Measurements from ENCODE around the gene ACTN4. TPM values are rescaled to one million over a fixed set of nuclear protein-coding genes. Genes with fewer than 3 reads are reported as not detected.

The ACTN4 gene
- total and polyA plus RNA-seq, 2 experiments from 2014 or later = 68.9 to 427 TPM

DNA sequence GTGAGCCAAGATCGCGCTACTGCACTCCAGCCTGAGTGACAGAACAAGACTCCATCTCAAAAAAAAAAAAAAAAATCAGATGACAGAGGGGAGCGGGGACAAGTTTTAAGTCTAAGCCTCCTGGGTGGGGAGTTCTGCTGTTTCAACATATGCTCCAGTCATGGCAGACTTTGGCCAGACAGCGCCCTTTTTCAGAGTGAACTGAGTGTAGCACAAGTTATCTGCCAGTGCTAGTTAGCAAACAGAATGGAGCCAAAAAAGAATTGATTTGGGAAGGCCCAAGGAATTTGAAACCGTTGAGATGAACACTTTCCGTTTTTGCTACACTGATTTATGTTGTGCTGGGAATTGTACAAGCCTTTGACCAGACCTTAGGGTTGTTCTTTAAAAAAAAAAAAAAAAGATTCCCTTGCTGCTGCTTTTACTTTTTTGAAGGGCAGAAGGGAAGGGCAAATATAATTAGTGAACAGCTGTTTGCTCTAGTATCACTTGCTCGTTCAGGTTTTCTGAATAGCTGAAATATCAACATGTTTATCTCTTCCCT, 5.7 kb downstream of the ACTN4 start:
- peaks cover 100% of the 10 kb centered on the region for H3K79me2 ChIP-seq (replicated peaks; ENCODE audit: insufficient read depth)
- Mint-ChIP-seq H3K36me3 (ENCODE audit: low read depth) (peaks cover 34% of the 10 kb centered on the region), H3K27ac (peak overlapping the region; percentile 79), H3K4me1 (peaks cover 88% of the 10 kb centered on the region), H3K4me3 (peak overlapping the region; percentile 47; the same call in 1 of the 3 replicates), H3K27me3 (ENCODE audit: insufficient read depth, low read depth, poor library complexity) (peaks cover 22% of the 10 kb centered on the region), H3K9me3 (no peaks in the 10 kb centered on the region)
- TF ChIP-seq, protein P1, sequence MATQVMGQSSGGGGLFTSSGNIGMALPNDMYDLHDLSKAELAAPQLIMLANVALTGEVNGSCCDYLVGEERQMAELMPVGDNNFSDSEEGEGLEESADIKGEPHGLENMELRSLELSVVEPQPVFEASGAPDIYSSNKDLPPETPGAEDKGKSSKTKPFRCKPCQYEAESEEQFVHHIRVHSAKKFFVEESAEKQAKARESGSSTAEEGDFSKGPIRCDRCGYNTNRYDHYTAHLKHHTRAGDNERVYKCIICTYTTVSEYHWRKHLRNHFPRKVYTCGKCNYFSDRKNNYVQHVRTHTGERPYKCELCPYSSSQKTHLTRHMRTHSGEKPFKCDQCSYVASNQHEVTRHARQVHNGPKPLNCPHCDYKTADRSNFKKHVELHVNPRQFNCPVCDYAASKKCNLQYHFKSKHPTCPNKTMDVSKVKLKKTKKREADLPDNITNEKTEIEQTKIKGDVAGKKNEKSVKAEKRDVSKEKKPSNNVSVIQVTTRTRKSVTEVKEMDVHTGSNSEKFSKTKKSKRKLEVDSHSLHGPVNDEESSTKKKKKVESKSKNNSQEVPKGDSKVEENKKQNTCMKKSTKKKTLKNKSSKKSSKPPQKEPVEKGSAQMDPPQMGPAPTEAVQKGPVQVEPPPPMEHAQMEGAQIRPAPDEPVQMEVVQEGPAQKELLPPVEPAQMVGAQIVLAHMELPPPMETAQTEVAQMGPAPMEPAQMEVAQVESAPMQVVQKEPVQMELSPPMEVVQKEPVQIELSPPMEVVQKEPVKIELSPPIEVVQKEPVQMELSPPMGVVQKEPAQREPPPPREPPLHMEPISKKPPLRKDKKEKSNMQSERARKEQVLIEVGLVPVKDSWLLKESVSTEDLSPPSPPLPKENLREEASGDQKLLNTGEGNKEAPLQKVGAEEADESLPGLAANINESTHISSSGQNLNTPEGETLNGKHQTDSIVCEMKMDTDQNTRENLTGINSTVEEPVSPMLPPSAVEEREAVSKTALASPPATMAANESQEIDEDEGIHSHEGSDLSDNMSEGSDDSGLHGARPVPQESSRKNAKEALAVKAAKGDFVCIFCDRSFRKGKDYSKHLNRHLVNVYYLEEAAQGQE (IDR thresholded peaks at IDR 0.05; ENCODE audit: unreplicated experiment) = no peak
- TF ChIP-seq EZH2 (IDR thresholded peaks at IDR 0.05; ENCODE audit: low read depth, unreplicated experiment) = no peak
- TF ChIP-seq ZNF331 (CRISPR knock-in tag; IDR thresholded peaks at IDR 0.05; ENCODE audit: low read depth) = no peak
- no peak for TF ChIP-seq STAT1 (IDR thresholded peaks at IDR 0.05; ENCODE audit: unreplicated experiment)
- TF ChIP-seq, protein P2, sequence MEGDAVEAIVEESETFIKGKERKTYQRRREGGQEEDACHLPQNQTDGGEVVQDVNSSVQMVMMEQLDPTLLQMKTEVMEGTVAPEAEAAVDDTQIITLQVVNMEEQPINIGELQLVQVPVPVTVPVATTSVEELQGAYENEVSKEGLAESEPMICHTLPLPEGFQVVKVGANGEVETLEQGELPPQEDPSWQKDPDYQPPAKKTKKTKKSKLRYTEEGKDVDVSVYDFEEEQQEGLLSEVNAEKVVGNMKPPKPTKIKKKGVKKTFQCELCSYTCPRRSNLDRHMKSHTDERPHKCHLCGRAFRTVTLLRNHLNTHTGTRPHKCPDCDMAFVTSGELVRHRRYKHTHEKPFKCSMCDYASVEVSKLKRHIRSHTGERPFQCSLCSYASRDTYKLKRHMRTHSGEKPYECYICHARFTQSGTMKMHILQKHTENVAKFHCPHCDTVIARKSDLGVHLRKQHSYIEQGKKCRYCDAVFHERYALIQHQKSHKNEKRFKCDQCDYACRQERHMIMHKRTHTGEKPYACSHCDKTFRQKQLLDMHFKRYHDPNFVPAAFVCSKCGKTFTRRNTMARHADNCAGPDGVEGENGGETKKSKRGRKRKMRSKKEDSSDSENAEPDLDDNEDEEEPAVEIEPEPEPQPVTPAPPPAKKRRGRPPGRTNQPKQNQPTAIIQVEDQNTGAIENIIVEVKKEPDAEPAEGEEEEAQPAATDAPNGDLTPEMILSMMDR (conservative IDR thresholded peaks at IDR 0.05; ENCODE audit: low read depth in 2 of 2) = no peak
- no peak for TF ChIP-seq ZNF114 (CRISPR knock-in tag; IDR thresholded peaks at IDR 0.05)
- no peak for TF ChIP-seq CREB1 (CRISPR knock-in tag; IDR thresholded peaks at IDR 0.05; ENCODE audit: low read depth)
- TF ChIP-seq, protein P3, sequence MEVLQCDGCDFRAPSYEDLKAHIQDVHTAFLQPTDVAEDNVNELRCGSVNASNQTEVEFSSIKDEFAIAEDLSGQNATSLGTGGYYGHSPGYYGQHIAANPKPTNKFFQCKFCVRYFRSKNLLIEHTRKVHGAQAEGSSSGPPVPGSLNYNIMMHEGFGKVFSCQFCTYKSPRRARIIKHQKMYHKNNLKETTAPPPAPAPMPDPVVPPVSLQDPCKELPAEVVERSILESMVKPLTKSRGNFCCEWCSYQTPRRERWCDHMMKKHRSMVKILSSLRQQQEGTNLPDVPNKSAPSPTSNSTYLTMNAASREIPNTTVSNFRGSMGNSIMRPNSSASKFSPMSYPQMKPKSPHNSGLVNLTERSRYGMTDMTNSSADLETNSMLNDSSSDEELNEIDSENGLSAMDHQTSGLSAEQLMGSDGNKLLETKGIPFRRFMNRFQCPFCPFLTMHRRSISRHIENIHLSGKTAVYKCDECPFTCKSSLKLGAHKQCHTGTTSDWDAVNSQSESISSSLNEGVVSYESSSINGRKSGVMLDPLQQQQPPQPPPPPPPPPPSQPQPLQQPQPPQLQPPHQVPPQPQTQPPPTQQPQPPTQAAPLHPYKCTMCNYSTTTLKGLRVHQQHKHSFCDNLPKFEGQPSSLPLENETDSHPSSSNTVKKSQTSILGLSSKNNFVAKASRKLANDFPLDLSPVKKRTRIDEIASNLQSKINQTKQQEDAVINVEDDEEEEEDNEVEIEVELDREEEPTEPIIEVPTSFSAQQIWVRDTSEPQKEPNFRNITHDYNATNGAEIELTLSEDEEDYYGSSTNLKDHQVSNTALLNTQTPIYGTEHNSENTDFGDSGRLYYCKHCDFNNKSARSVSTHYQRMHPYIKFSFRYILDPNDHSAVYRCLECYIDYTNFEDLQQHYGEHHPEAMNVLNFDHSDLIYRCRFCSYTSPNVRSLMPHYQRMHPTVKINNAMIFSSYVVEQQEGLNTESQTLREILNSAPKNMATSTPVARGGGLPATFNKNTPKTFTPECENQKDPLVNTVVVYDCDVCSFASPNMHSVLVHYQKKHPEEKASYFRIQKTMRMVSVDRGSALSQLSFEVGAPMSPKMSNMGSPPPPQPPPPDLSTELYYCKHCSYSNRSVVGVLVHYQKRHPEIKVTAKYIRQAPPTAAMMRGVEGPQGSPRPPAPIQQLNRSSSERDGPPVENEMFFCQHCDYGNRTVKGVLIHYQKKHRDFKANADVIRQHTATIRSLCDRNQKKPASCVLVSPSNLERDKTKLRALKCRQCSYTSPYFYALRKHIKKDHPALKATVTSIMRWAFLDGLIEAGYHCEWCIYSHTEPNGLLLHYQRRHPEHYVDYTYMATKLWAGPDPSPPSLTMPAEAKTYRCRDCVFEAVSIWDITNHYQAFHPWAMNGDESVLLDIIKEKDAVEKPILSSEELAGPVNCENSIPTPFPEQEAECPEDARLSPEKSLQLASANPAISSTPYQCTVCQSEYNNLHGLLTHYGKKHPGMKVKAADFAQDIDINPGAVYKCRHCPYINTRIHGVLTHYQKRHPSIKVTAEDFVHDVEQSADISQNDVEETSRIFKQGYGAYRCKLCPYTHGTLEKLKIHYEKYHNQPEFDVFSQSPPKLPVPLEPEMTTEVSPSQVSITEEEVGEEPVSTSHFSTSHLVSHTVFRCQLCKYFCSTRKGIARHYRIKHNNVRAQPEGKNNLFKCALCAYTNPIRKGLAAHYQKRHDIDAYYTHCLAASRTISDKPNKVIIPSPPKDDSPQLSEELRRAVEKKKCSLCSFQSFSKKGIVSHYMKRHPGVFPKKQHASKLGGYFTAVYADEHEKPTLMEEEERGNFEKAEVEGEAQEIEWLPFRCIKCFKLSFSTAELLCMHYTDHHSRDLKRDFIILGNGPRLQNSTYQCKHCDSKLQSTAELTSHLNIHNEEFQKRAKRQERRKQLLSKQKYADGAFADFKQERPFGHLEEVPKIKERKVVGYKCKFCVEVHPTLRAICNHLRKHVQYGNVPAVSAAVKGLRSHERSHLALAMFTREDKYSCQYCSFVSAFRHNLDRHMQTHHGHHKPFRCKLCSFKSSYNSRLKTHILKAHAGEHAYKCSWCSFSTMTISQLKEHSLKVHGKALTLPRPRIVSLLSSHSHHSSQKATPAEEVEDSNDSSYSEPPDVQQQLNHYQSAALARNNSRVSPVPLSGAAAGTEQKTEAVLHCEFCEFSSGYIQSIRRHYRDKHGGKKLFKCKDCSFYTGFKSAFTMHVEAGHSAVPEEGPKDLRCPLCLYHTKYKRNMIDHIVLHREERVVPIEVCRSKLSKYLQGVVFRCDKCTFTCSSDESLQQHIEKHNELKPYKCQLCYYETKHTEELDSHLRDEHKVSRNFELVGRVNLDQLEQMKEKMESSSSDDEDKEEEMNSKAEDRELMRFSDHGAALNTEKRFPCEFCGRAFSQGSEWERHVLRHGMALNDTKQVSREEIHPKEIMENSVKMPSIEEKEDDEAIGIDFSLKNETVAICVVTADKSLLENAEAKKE (CRISPR knock-in tag; IDR thresholded peaks at IDR 0.05) = no peak
- no peak for TF ChIP-seq EZH2phosphoT487 (IDR thresholded peaks at IDR 0.05; ENCODE audit: unreplicated experiment)
- TF ChIP-seq POLR2AphosphoS5 (IDR thresholded peaks at IDR 0.05; ENCODE audit: low read depth) = no peak
- TF ChIP-seq, protein P4, sequence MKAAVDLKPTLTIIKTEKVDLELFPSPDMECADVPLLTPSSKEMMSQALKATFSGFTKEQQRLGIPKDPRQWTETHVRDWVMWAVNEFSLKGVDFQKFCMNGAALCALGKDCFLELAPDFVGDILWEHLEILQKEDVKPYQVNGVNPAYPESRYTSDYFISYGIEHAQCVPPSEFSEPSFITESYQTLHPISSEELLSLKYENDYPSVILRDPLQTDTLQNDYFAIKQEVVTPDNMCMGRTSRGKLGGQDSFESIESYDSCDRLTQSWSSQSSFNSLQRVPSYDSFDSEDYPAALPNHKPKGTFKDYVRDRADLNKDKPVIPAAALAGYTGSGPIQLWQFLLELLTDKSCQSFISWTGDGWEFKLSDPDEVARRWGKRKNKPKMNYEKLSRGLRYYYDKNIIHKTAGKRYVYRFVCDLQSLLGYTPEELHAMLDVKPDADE (IDR thresholded peaks at IDR 0.05) = no peak
- no peak for ATAC-seq
- H3K4me2 ChIP-seq = peak overlapping the region; percentile 100
- H3K27me3 ChIP-seq (ENCODE audit: insufficient read depth) = no peaks in the 10 kb centered on the region
- H3K36me3 ChIP-seq (ENCODE audit: insufficient read depth) = 0 out of 2 replicates have a peak, but pooled peaks cover 4% of the 10 kb centered on the region
- H3K4me3 ChIP-seq = peak overlapping the region; percentile 41
- peaks cover 4% of the 10 kb centered on the region for H3F3A ChIP-seq (replicated peaks; ENCODE audit: low read depth)
- no peaks in the 10 kb centered on the region for H3K9me2 ChIP-seq (ENCODE audit: insufficient read depth)
- H2AFZ ChIP-seq = no peak overlapping the region
- H3K27ac ChIP-seq (ENCODE audit: low read depth) = peak overlapping the region; percentile 57
- DNase-seq (ENCODE audit: low spot score) = no peak
- H3K4me1 ChIP-seq (ENCODE audit: insufficient read depth) = peaks cover 86% of the 10 kb centered on the region
- H4K20me1 ChIP-seq (replicated peaks; ENCODE audit: insufficient read depth) = peaks cover 82% of the 10 kb centered on the region

Data from GM23338 (cell line).